Right lobe of liver (tissue), 4 donors: Measurements from ENCODE around the gene SSTR5.

Experiments used
- CTCF ChIP-seq, 4 donors: fragments of 200-600 bp in 3 of 4; fragments of 450-650 bp in 1 of 4; IDR thresholded peaks; one replicate each; pipeline versions ENCODE4 v1.5.1 to v1.8.0; 2016 to 2022; ENCODE audit warnings: antibody characterized with exemption in 4 of 4, mild to moderate bottlenecking in 2 of 4
- POLR2A ChIP-seq: fragments of 450-650 bp; IDR thresholded peaks from one replicate; pipeline ENCODE4 v1.6.1; 2017; ENCODE audit warnings: antibody characterized with exemption, mild to moderate bottlenecking
- donor health status: DM: no; HTN: no; CAD: no.
- donor health status: DM: no; HTN: no; CAD: no.
- donor health status: DM: no; HTN: yes; CAD: no.

- TF ChIP-seq CTCF (IDR thresholded peaks at IDR 0.05) (no peak), POLR2A (no peak)
Observed at GRCh38 chr16:1036166-1036565, 36.4 kb upstream of the SSTR5 start.
